GM12878 (cell line): ENCODE results near the gene UFD1. TPM values are rescaled to one million over a fixed set of nuclear protein-coding genes. Genes with fewer than 3 reads are reported as not detected.

Experiments
- ATAC-seq: fragments of 200-7000 bp; cut with Tn5 transposase; 3 replicates; pipeline ENCODE4 v1.9.1; 2020; ENCODE audit warnings: mild to moderate bottlenecking, moderate library complexity
- BruUV-seq: library from RNA; stranded (reverse); fragments of 400-500 nt; replicated peaks from 2 replicates; lab custom pipeline; 2021; lab: Mats Ljungman, UMichigan
- CTCF ChIA-PET: fragments of 300-600 bp; sonication (Branson Sonifier 250); formaldehyde crosslinking; extraction: SDS; loops from one replicate; lab custom pipeline; 2021; ENCODE audit warnings: inconsistent platforms; lab: Yijun Ruan, JAX
- POLR2A ChIA-PET: fragments of 350-600 bp; formaldehyde crosslinking; extraction: SDS; loops from one replicate; lab custom pipeline; 2021; ENCODE audit warnings: inconsistent platforms; lab: Charles Lee
- RAD21 ChIA-PET: fragments of 300-600 bp; sonication (Branson Sonifier 250); formaldehyde crosslinking; loops from one replicate; lab custom pipeline; 2023; ENCODE audit warnings: antibody characterized with exemption; ENCODE audit not compliant: unreplicated experiment; lab: Charles Lee
- SMC1A ChIA-PET: fragments of 300-600 bp; sonication (Branson Sonifier 250); formaldehyde crosslinking; loops from one replicate; lab custom pipeline; 2023; ENCODE audit not compliant: unreplicated experiment, uncharacterized antibody; lab: Charles Lee
- DNase-seq: peaks from one replicate; pipeline ENCODE4 v3.0.0-alpha.2; 2011; ENCODE audit warnings: low read depth, low spot score
- FAIRE-seq: peaks from 3 replicates; lab custom pipeline; 2011; peaks lifted over from hg19 to GRCh38; lab: Jason Lieb, UNC
- H2AFZ ChIP-seq: 2 replicates; pipeline ENCODE4 v1.6.0; 2011; ENCODE audit warnings: low read depth, low read length, control low read depth; ENCODE audit not compliant: control insufficient read depth
- H3K27ac ChIP-seq: 2 replicates; pipeline ENCODE4 v1.5.1; 2011; ENCODE audit warnings: control low read depth; ENCODE audit not compliant: control insufficient read depth, insufficient read depth
- H3K27me3 ChIP-seq, 2 experiments: replicated peaks in 1 of 2; 2 replicates each; pipeline versions ENCODE4 v1.6.0 to v1.6.1; 2011; ENCODE audit warnings: low read length in 1 of 2; ENCODE audit not compliant: control insufficient read depth in 2 of 2, insufficient read depth in 2 of 2
- H3K36me3 ChIP-seq, 2 experiments: 2 replicates each; pipeline ENCODE4 v1.5.1; 2011; ENCODE audit warnings: low read length in 1 of 2; ENCODE audit not compliant: control insufficient read depth in 2 of 2, insufficient read depth in 2 of 2
- H3K4me1 ChIP-seq: 2 replicates; pipeline ENCODE4 v1.6.1; 2011; ENCODE audit warnings: mild to moderate bottlenecking, low read length, moderate library complexity, mixed read lengths; ENCODE audit not compliant: control insufficient read depth, insufficient read depth
- H3K4me2 ChIP-seq: 2 replicates; pipeline ENCODE4 v1.6.0; 2011; ENCODE audit warnings: control low read depth; ENCODE audit not compliant: control insufficient read depth, insufficient read depth
- H3K4me3 ChIP-seq: fragments of 200-600 bp; sonication (generic); 2 replicates; pipeline ENCODE4 v1.5.1; 2016
- H3K79me2 ChIP-seq: 2 replicates; pipeline ENCODE4 v1.6.0; 2011; ENCODE audit warnings: low read length; ENCODE audit not compliant: control insufficient read depth, insufficient read depth
- H3K9ac ChIP-seq: 2 replicates; pipeline ENCODE4 v1.8.0; 2011; ENCODE audit warnings: low read length, control low read depth, mixed read lengths; ENCODE audit not compliant: control insufficient read depth, insufficient read depth
- H3K9me3 ChIP-seq: replicated peaks from 3 replicates; pipeline ENCODE4 v1.5.1; 2011; ENCODE audit warnings: mild to moderate bottlenecking, low read length; ENCODE audit not compliant: control insufficient read depth, insufficient read depth
- H4K20me1 ChIP-seq: 2 replicates; pipeline ENCODE4 v1.6.0; 2011; ENCODE audit not compliant: control insufficient read depth, insufficient read depth
- ETV6 ChIP-seq, 2 experiments: fragments of 450-650 bp in 1 of 2; IDR thresholded peaks in 1 of 2; conservative IDR thresholded peaks in 1 of 2; 2 replicates each; pipeline ENCODE4 v1.6.1; 2014; ENCODE audit warnings: antibody characterized with exemption in 1 of 2, borderline replicate concordance in 1 of 2, low read depth in 1 of 2, mild to moderate bottlenecking in 1 of 2, moderate library complexity in 1 of 2
- HCFC1 ChIP-seq: fragments of 150-350 bp; IDR thresholded peaks from 2 replicates; pipeline ENCODE4 v1.6.1; 2014; ENCODE audit warnings: low read length
- RAD21 ChIP-seq: IDR thresholded peaks from 2 replicates; pipeline ENCODE4 v1.6.1; 2011; ENCODE audit warnings: mild to moderate bottlenecking, low read depth, low read length, moderate library complexity; ENCODE audit not compliant: insufficient read depth
- SPI1 ChIP-seq: IDR thresholded peaks from 2 replicates; pipeline ENCODE4 v1.6.1; 2011; ENCODE audit warnings: low read depth, mild to moderate bottlenecking, low read length, moderate library complexity, borderline replicate concordance; ENCODE audit not compliant: insufficient read depth
- TCF12 ChIP-seq: IDR thresholded peaks from 2 replicates; pipeline ENCODE4 v1.6.1; 2011; ENCODE audit warnings: low read depth, mild to moderate bottlenecking, low read length
- ZNF207 ChIP-seq: fragments of 450-650 bp; IDR thresholded peaks from 2 replicates; pipeline ENCODE4 v1.6.1; 2014; ENCODE audit warnings: antibody characterized with exemption, mild to moderate bottlenecking, borderline replicate concordance
- ZNF24 ChIP-seq: fragments of 450-650 bp; IDR thresholded peaks from 2 replicates; pipeline ENCODE4 v1.6.1; 2017; ENCODE audit warnings: antibody characterized with exemption, mild to moderate bottlenecking
- ZSCAN29 ChIP-seq: fragments of 450-650 bp; IDR thresholded peaks from 2 replicates; pipeline ENCODE4 v1.6.1; 2017; ENCODE audit warnings: mild to moderate bottlenecking, moderate library complexity
- WGBS: methylation state at CpG from one replicate; pipeline ENCODE4 v1.1.6; 2016; ENCODE audit warnings: low lambda C conversion rate; ENCODE audit not compliant: insufficient replicate concordance, insufficient coverage; ENCODE audit errors: missing lambda C conversion rate; 5-methylcytosine and 5-hydroxymethylcytosine counted together
- in situ Hi-C: fragments of 300-500 bp; cut with MboI; formaldehyde crosslinking; loops from 9 replicates; pipeline ENCODE4 v1.14.3; 2018; ENCODE audit warnings: mixed read lengths
- intact Hi-C: fragments of 100-400 bp; cut with micrococcal nuclease; formaldehyde crosslinking; loops from one replicate; pipeline ENCODE4 v1.14.2; 2022; ENCODE audit not compliant: unreplicated experiment
- polyA plus RNA-seq, 11 experiments: library from polyadenylated mRNA; depleted of rRNA in 4 of 11; unstranded in 6 of 11; stranded (reverse) in 5 of 11; fragments of >200 nt; fragmentation: Nextera tagmentation in 4 of 11; fragmentation: Illumina TruSeq in 1 of 11; extraction: Ambion mirVana in 4 of 11; extraction: Trizol in 1 of 11; gene quantifications; 1 replicate in 1 of 11; 2 replicates in 10 of 11; pipeline versions ENCODE4 v1.2.1 to v1.2.3, GENCODE V29; 2011 to 2016; ENCODE audit warnings: inconsistent platforms in 2 of 11, missing spikeins in 2 of 11, low read depth in 1 of 11
- total RNA-seq, 4 experiments: library from RNA; depleted of rRNA in 3 of 4; stranded (reverse); fragments of >200 nt in 3 of 4; fragmentation: Illumina TruSeq in 1 of 4; extraction: Trizol in 1 of 4; gene quantifications; 2 replicates each; pipeline versions ENCODE4 v1.2.1 to v1.2.3, GENCODE V29; 2013 to 2021
- TF ChIP-seq, protein P1 (sequence below): fragments of 450-650 bp; IDR thresholded peaks from 2 replicates; pipeline ENCODE4 v1.6.1; 2018; ENCODE audit warnings: mild to moderate bottlenecking, low read depth, moderate library complexity; ENCODE audit not compliant: partially characterized antibody
- TF ChIP-seq, protein P2 (sequence below): fragments of 450-650 bp; IDR thresholded peaks from 2 replicates; pipeline ENCODE4 v1.6.1; 2016; ENCODE audit warnings: mild to moderate bottlenecking

Gene UFD1
- total and polyA plus RNA-seq, 10 of the 15 experiments (the other 5 are each of a cell fraction or from before 2014, with no cell fraction given) = 67.2 to 143 (median 117) TPM

DNA sequence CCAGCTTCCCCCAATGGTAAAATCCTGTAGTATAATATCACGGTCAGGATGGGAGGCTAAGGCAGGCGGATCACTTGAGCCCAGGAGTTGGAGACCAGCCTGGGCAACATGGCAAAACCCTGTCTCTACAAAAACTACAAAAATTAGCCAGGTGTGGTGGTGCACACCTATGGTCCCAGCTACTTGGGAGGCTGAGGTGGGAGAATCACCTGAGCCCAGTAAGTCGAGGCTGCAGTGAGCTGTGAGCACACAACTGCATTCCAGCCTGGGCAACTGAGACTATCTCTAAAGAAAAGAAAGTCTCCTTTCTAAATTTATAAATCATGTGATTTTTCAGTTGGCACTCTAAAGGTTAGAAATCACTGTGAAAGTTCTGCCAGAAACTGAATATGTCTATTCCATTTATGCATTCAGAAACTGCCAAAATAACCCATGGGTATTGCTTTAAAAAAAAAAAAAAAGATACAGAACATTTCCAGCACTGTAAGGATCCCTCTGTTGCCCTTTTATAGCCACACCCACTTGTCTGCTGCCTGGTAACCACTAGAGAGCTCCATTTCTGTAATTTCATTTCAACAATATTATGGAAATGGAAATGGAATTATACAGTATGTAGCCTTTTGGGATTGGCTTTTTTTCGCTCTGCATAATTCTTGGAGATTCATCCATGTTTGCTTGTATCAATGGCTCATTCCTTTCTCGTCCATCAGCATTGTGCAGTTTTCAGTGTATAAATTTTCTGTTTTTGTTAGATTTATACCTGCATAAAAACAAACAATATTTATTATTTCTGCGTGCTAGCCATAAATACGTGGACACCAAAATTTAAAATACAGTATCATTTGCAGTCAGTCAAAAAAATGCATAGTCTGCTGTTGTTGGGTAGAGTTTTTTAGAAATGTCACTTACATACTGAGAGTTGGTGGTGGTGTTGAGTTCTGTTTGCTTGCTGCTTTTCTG is 10.2 kb upstream of the UFD1 start:
- ChIA-PET RAD21 (no interaction called here), CTCF (interaction anchor here (1.0 to 2.4 kb wide), 3 partner anchors 12 to 141 kb away, joined by 3 to 7 read pairs (median 3); no protein-coding TSS in a partner anchor), POLR2A (no interaction called here), SMC1A (interaction anchor here (0.9 to 1.3 kb wide), 3 partner anchors 49 to 140 kb away, joined by 3 to 4 read pairs (median 3); no protein-coding TSS in a partner anchor)
- no TSS peak for BruUV-seq
- H3K4me3 ChIP-seq = no peak overlapping the region
- over 99% methylated on average over 7 of the region's 7 CpGs for WGBS
- H3K27ac ChIP-seq = no peak overlapping the region
- intact Hi-C loops (no loop called here), in situ Hi-C loops (no loop called here)
- H3K36me3 ChIP-seq = peaks cover 7 to 10% of the 10 kb centered on the region in 2 experiments; a peak in 3 of 4 replicates
- no peaks in the 10 kb centered on the region for H3K9me3 ChIP-seq
- TF ChIP-seq, protein P1, sequence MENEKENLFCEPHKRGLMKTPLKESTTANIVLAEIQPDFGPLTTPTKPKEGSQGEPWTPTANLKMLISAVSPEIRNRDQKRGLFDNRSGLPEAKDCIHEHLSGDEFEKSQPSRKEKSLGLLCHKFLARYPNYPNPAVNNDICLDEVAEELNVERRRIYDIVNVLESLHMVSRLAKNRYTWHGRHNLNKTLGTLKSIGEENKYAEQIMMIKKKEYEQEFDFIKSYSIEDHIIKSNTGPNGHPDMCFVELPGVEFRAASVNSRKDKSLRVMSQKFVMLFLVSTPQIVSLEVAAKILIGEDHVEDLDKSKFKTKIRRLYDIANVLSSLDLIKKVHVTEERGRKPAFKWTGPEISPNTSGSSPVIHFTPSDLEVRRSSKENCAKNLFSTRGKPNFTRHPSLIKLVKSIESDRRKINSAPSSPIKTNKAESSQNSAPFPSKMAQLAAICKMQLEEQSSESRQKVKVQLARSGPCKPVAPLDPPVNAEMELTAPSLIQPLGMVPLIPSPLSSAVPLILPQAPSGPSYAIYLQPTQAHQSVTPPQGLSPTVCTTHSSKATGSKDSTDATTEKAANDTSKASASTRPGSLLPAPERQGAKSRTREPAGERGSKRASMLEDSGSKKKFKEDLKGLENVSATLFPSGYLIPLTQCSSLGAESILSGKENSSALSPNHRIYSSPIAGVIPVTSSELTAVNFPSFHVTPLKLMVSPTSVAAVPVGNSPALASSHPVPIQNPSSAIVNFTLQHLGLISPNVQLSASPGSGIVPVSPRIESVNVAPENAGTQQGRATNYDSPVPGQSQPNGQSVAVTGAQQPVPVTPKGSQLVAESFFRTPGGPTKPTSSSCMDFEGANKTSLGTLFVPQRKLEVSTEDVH = no peak
- no peak for TF ChIP-seq ZNF207
- no peak for TF ChIP-seq TCF12
- no peak for TF ChIP-seq ETV6 (conservative IDR thresholded peaks at IDR 0.05 in 1 of 2, IDR thresholded peaks at IDR 0.05 in 1 of 2; ENCODE audit: borderline replicate concordance in 1 of 2, low read depth in 1 of 2)
- TF ChIP-seq, protein P2, sequence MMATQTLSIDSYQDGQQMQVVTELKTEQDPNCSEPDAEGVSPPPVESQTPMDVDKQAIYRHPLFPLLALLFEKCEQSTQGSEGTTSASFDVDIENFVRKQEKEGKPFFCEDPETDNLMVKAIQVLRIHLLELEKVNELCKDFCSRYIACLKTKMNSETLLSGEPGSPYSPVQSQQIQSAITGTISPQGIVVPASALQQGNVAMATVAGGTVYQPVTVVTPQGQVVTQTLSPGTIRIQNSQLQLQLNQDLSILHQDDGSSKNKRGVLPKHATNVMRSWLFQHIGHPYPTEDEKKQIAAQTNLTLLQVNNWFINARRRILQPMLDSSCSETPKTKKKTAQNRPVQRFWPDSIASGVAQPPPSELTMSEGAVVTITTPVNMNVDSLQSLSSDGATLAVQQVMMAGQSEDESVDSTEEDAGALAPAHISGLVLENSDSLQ = no peak
- TF ChIP-seq ZSCAN29 = no peak
- TF ChIP-seq ZNF24 = no peak
- no peak for TF ChIP-seq HCFC1
- no peak for TF ChIP-seq SPI1
- TF ChIP-seq RAD21 = no peak
- no peaks in the 10 kb centered on the region for H3K4me1 ChIP-seq
- no peaks in the 10 kb centered on the region for H3K79me2 ChIP-seq
- H4K20me1 ChIP-seq = no peaks in the 10 kb centered on the region
- H2AFZ ChIP-seq = no peak overlapping the region
- no peaks in the 10 kb centered on the region for H3K27me3 ChIP-seq
- FAIRE-seq = no peak
- ATAC-seq = 0 out of 3 replicates have a peak, but pooled peaks have one; percentile 25
- no peak overlapping the region for H3K4me2 ChIP-seq
- DNase-seq = no peak
- no peak overlapping the region for H3K9ac ChIP-seq
